ENCODE results near the gene ZNF358. TPM values are rescaled to one million over a fixed set of nuclear protein-coding genes. Genes with fewer than 3 reads are reported as not detected.

Gene ZNF358
- total RNA-seq, 4 donors from 2014 or later: 50.2 to 72.7 (median 69.1) TPM

- TF ChIP-seq EP300 (IDR thresholded peaks at IDR 0.05; ENCODE audit: low read depth) (no peak), POLR2AphosphoS5 (IDR thresholded peaks at IDR 0.05) (no peak), POLR2A (IDR thresholded peaks at IDR 0.05) (no peak)
- Histone ChIP-seq H3K4me1 (peaks cover 0 to 17% (median 0%) of the 10 kb centered on the region in 4 donors), H3K4me3 (no peak overlapping the region), H3K9me3 (no peaks in the 10 kb centered on the region), H3K27me3 (no peaks in the 10 kb centered on the region), H3K36me3 (peaks cover 0 to 27% (median 13%) of the 10 kb centered on the region in 4 donors), H3K27ac (peak overlapping the region in 1 of 4 donors; percentile 16)
- DNase-seq: no peak
- 97 to 100% methylated on average over 1 to 24 of the region's 24 CpGs for WGBS, 2 donors (ENCODE audit: low coverage in 1 of 2)
- intact Hi-C loops (cut with DNase I; ENCODE audit: low total_unique reads) (no loop called here), in situ Hi-C loops (cut with MboI; ENCODE audit: low pct_ligation_motif_present in 1 of 4, low pct_unique_long_range_greater_than_20kb in 1 of 4, low sequenced_read_pairs in 3 of 4) (no loop called here)
Observed at GRCh38 chr19:7542556-7543348, 26.8 kb downstream of the ZNF358 start.

GRCh38 chr19:7544626-7545025 is 28.7 kb downstream of the ZNF358 start:
- TF ChIP-seq POLR2AphosphoS5 (IDR thresholded peaks at IDR 0.05) (no peak), CTCF (IDR thresholded peaks at IDR 0.05) (no peak), POLR2A (IDR thresholded peaks at IDR 0.05) (no peak), EP300 (IDR thresholded peaks at IDR 0.05; ENCODE audit: low read depth) (no peak)
- Histone ChIP-seq H3K36me3 (peaks cover 0 to 27% (median 13%) of the 10 kb centered on the region in 4 donors), H3K27me3 (no peaks in the 10 kb centered on the region), H3K4me1 (peaks cover 0 to 17% (median 0%) of the 10 kb centered on the region in 4 donors), H3K9me3 (no peaks in the 10 kb centered on the region), H3K4me3 (no peak overlapping the region), H3K27ac (peak overlapping the region in 2 of 4 donors; percentile 10 to 46)
- WGBS, 2 donors (ENCODE audit: low coverage in 1 of 2): 72 to 83% methylated on average over 2 to 3 of the region's 3 CpGs
- intact Hi-C loops (cut with DNase I; ENCODE audit: low total_unique reads): no loop called here
- in situ Hi-C loops (cut with MboI; ENCODE audit: low pct_ligation_motif_present in 1 of 4, low pct_unique_long_range_greater_than_20kb in 1 of 4, low sequenced_read_pairs in 3 of 4): no loop called here
- DNase-seq: no peak

GRCh38 chr19:7545300-7545699 is 29.4 kb downstream of the ZNF358 start:
- Histone ChIP-seq H3K27ac (peak overlapping the region in 2 of 4 donors; percentile 10 to 46), H3K4me1 (peaks cover 0 to 17% (median 0%) of the 10 kb centered on the region in 4 donors), H3K27me3 (no peaks in the 10 kb centered on the region), H3K36me3 (peaks cover 0 to 21% (median 12%) of the 10 kb centered on the region in 4 donors), H3K9me3 (no peaks in the 10 kb centered on the region), H3K4me3 (no peak overlapping the region)
- intact Hi-C loops (cut with DNase I; ENCODE audit: low total_unique reads): no loop called here
- WGBS, 2 donors (ENCODE audit: low coverage in 1 of 2): 78 to 84% methylated on average over 6 to 8 of the region's 8 CpGs
- no peak for DNase-seq
- in situ Hi-C loops (cut with MboI; ENCODE audit: low pct_ligation_motif_present in 1 of 4, low pct_unique_long_range_greater_than_20kb in 1 of 4, low sequenced_read_pairs in 3 of 4): no loop called here
- TF ChIP-seq CTCF (IDR thresholded peaks at IDR 0.05) (no peak), EP300 (IDR thresholded peaks at IDR 0.05; ENCODE audit: low read depth) (no peak), POLR2A (IDR thresholded peaks at IDR 0.05) (no peak), POLR2AphosphoS5 (IDR thresholded peaks at IDR 0.05) (no peak)

GRCh38 chr19:7545904-7546303 is 30.0 kb downstream of the ZNF358 start:
- in situ Hi-C loops (cut with MboI; ENCODE audit: low pct_ligation_motif_present in 1 of 4, low pct_unique_long_range_greater_than_20kb in 1 of 4, low sequenced_read_pairs in 3 of 4) (no loop called here), intact Hi-C loops (cut with DNase I; ENCODE audit: low total_unique reads) (no loop called here)
- no peak for DNase-seq
- Histone ChIP-seq H3K27me3 (no peaks in the 10 kb centered on the region), H3K27ac (peak overlapping the region in 2 of 4 donors; percentile 8 to 46), H3K9me3 (no peaks in the 10 kb centered on the region), H3K36me3 (peaks cover 0 to 15% (median 9%) of the 10 kb centered on the region in 4 donors), H3K4me1 (peaks cover 0 to 17% (median 1%) of the 10 kb centered on the region in 4 donors), H3K4me3 (no peak overlapping the region)
- 26% methylated on average over 1 of the region's 1 CpG; no CpG with 5 or more reads in 1 of the 2 donors for WGBS, 2 donors (ENCODE audit: low coverage in 1 of 2)
- TF ChIP-seq POLR2AphosphoS5 (IDR thresholded peaks at IDR 0.05): peak in 1 of 3 donors; percentile 19
- TF ChIP-seq EP300 (IDR thresholded peaks at IDR 0.05; ENCODE audit: low read depth): no peak

GRCh38 chr19:7547159-7547558 is 31.3 kb downstream of the ZNF358 start:
- Histone ChIP-seq H3K4me1 (peaks cover 0 to 17% (median 1%) of the 10 kb centered on the region in 4 donors), H3K4me3 (no peak overlapping the region), H3K36me3 (peaks cover 0 to 10% (median 5%) of the 10 kb centered on the region in 4 donors), H3K27ac (no peak overlapping the region), H3K9me3 (no peaks in the 10 kb centered on the region), H3K27me3 (no peaks in the 10 kb centered on the region)
- in situ Hi-C loops (cut with MboI; ENCODE audit: low pct_ligation_motif_present in 1 of 4, low pct_unique_long_range_greater_than_20kb in 1 of 4, low sequenced_read_pairs in 3 of 4) (no loop called here), intact Hi-C loops (cut with DNase I; ENCODE audit: low total_unique reads) (no loop called here)
- no peak for DNase-seq
- 78 to 85% methylated on average over 3 of the region's 3 CpGs for WGBS, 2 donors (ENCODE audit: low coverage in 1 of 2)
- TF ChIP-seq CTCF (IDR thresholded peaks at IDR 0.05): no peak
- no peak for TF ChIP-seq POLR2AphosphoS5 (IDR thresholded peaks at IDR 0.05)
- TF ChIP-seq POLR2A (IDR thresholded peaks at IDR 0.05): no peak
- TF ChIP-seq EP300 (IDR thresholded peaks at IDR 0.05; ENCODE audit: low read depth): no peak

Data from transverse colon (tissue), 4 donors.